ENCODE data around the gene HECTD4.
"Not testable (repeated sequence)": the region's sequence is repeated elsewhere in the genome, so short reads cannot be mapped to it uniquely, and the experiment has no call there.

The HECTD4 gene

DNA sequence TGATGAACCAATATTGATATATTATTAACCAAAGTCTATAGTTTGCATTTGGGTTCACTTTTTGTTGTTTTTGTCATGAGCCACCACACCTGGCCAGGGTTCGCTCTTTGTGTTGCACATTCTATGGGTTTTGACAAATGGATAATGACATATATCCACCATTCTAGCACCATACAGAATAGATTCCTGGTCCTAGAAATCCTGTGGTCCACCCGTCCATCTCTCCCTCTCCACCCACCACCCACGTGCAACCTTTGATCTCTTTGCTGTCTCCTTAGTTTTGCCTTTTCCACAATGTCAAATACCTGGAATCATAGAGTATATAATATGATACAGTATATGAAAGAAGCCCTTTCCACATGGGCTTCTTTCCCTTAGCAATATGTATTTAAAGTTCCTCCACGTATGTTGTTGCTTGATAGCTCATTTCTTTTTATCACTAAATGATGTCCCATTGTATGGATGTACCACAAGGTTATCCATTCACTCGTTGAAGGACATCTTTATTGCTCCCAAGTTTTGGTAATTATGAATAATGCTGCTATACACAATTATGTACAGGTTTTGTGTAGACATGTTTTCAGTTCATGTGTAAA, 19.8 kb upstream of the HECTD4 start:
- no peak for DNase-seq

DNA sequence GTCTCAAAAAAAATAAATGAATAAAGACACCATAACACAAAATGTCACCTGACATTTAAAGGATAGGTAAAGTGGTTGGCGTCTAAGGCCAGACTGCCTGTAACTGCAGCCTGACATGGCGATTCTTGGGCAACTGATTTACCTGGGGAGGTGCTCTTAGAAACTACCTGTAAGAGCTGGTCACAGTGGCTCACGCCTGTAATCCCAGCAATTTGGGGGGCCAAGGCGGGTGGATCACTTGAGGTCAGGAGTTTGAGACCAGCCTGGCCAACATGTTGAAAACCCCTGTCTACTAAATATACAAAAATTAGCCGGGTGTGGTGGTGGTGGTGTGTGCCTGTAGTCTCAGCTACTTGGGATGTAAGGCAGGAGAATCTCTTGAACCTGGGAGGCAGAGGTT, 18.8 kb upstream of the HECTD4 start:
- no peak for DNase-seq

- no peak for DNase-seq
These were observed 11.1 kb upstream of the HECTD4 start for GRCh38 chr12:112393328-112393727.

DNA sequence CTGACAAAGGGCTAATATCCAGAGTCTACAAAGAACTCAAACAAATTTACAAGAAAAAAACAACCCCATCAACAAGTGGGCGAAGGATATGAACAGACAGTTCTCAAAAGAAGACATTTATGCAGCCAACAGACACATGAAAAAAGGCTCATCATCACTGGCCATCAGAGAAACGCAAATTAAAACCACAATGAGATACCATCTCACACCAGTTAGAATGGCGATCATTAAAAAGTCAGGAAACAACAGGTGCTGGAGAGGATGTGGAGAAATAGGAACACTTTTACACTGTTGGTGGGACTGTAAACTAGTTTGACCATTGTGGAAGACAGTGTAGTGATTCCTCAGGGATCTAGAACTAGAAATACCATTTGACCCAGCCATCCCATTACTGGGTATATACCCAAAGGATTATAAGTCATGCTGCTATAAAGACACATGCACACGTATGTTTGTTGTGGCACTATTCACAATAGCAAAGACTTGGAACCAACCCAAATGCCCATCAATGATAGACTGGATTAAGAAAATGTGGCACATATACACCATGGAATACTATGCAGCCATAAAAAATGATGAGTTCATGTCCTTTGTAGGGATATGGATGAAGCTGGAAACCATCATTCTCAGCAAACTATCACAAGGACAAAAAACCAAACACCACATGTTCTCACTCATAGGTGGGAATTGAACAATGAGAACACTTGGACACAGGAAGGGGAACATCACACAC, 7.9 kb upstream of the HECTD4 start:
- not testable (repeated sequence) for DNase-seq

- DNase-seq: no peak
These were observed 7.0 kb upstream of the HECTD4 start for GRCh38 chr12:112389228-112389627.

DNA sequence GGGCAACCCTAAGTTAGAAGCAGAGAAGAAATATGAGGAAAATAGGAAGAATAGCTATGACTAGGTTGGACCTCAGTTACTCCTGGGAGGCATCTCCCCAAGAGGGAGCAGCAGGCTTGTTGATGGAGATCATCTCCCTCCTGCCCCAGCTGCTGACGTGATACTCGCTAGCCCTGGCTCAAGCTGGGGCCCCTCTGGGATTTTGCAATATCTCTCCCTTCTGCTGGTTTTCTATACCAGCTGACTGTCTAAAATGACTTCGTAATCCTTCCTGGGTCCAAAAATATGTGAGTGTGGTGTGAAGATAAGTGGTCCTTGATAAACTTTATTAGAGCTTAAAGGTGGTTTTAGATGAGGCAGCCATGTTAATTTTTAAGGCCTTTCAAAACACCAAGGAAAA, 4.5 kb upstream of the HECTD4 start:
- DNase-seq: no peak

- DNase-seq: no peak
These were observed 635 bp upstream of the HECTD4 start for GRCh38 chr12:112382866-112383265.

DNA sequence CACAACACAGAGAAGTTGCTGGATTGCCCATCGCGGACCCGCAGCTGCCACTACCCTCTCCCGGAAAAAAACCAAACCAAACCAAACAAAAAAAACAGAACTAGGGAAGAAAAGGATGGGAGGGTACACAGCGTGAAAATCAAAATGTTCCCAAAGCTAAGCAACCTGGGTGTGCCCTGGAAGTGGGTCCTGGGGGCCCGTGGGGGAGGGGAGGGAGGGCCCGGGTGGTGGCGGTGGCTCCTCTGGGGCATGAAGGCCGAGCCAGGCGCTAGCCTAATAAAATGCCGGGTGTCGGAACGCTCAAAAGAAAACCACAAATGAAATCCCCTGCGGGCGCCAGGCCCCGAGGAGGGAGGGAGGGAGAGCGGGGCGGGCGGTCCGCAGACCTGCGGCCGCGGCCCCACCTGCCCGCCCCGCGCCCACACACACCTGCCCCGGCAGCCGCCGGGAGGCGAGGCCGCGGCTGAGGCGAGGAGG, 787 bp downstream of the HECTD4 start:
- peak; percentile 7 for DNase-seq

GRCh38 chr12:112380663-112381405, 1.4 kb downstream of the HECTD4 start:
- no peak for DNase-seq

DNA sequence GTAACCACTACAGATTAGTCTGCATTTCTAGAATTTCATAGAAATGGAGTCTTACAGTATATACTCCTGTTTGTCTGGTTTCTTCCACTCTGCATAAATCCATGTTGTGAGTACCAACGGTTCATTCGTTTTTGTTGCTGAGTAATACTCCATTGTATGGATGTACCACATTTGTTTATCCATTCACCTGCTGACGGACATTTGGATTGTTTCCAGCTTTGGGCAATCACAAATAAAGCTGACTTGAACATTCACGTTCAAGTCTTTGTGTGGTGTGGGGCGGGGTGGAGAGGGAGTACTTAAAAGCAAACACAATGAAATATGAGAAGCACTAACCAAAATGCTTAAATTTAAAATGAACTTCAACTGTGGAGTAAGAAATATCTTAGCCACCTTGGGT, 7.1 kb downstream of the HECTD4 start:
- no peak for DNase-seq

- no peak for DNase-seq
These were observed 8.0 kb downstream of the HECTD4 start for GRCh38 chr12:112374166-112374740.

DNA sequence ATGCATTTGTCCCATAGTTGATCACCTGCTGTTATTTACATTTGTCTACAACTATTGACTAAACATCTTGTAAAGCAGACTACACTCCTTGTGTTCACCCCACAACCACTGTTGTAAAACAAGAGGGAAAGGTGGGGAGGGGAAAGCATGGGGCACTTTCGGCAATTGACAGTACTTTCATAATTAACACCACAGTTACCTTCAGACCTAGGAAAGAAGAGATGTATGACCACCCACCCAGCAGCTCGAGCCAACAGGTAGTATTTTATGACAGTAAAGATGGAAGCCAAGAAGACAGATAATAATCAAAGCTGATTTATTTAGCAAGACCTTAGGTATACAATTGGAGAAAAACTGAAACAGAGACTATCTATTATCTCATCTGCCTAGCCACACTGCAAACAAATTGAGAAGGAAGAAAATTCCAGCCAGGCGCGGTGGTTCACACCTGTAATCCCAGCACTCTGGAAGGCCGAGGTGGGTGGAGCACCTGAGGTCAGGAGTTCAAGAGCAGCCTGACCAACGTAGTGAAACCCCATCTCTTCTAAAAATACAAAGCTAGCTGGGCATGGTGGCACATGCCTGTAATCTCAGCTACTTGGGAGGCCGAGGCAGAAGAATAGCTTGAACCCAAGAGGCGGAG, 11.2 kb downstream of the HECTD4 start:
- no peak for DNase-seq

DNA sequence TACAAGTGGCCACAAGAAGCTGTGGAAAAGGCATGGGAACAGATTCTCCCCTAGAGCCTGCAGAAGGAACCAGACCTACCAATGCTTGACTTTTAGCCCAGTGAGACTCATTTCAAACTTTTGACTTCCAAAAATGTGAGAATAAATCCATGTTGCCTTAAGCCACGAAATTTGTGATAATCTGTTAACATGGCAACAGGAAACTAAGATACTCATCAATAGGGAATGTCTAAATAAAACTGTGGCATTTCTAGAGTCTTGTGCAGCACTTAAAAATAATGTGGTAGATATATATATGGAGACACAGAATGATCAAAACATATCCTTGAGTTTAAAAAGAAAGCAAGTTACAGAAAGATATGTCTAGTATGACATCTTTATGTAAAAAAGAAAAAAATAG, 12.0 kb downstream of the HECTD4 start:
- no peak for DNase-seq

DNA sequence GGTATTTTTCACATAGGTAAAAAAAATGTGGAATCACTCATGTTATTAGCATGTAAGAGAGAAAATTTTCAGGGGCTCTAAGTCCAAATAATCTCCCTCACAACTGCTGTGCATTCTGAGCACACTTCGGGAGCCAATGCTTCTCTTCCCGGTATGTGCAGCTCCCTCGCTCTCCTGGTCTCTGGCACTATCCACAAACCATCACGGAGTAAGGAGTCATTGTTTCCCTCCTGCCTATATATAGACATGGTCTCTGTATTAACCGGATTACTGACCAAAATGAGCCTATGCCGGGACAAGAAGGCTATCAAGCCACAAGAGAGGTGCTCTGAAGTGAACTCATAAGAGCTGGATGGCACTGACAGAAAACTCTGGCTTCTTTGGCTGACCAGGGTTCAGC, 13.4 kb downstream of the HECTD4 start:
- no peak for DNase-seq

- DNase-seq: no peak
These were observed 14.3 kb downstream of the HECTD4 start for GRCh38 chr12:112367965-112368364.

DNA sequence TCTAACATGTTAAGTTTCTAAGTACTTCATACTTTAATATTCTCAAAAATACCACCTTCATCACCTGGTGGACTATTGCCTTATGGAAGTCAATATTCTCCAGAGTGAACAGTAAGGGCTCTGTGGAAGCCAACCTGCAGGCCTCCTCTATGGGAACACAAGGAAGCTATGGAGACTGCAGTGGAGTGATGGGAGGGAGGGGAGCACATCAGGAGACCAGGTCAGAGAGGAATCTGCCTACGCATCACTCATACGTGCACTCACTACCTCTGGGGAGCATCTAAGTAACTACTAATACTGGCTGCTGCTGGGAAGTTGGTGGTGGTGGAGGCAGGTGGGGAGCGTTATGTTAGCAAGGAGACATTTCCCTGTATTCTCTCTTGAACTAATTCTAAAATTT, 19.9 kb downstream of the HECTD4 start:
- no peak for DNase-seq

GRCh38 chr12:112361271-112361670, 21.0 kb downstream of the HECTD4 start:
- no peak for DNase-seq

DNA sequence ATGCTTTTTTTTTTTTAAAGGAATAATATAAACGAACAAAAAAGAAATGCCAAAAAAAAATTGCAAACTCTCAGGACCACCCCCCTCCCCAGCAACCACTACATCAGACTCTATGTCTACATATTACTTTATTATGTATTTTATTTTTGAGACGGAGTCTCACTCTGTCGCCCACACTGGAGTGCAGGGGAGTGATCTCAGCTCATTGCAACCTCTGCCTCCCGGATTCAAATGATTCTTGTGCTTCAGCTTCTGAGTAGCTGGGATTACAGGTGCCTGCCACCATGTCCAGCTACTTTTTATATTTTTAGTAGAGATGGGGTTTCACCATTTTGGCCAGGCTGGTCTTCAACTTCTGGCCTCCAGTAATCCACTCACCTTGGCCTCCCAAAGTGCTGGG, 22.9 kb downstream of the HECTD4 start:
- DNase-seq: no peak

- DNase-seq: no peak
These were observed 25.0 kb downstream of the HECTD4 start for GRCh38 chr12:112357214-112357613.

DNA sequence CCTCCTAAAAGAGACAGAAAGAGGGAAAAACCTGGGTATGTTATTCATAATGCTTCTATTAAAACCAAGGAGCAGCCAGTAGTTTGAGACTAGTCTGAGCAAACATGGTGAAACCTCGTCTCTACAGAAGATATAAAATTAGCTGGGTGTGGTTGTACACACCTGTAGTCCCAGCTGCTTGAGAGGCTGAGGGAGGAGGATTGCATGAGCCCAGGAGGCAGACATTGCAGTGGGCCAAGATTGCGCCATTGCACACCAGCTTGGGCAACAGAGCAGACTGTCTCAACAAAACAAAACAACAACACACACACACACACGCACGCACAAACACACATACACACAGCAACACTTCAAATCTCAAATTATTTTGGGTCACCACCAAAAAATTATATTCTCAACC, 27.8 kb downstream of the HECTD4 start:
- no peak for DNase-seq

DNA sequence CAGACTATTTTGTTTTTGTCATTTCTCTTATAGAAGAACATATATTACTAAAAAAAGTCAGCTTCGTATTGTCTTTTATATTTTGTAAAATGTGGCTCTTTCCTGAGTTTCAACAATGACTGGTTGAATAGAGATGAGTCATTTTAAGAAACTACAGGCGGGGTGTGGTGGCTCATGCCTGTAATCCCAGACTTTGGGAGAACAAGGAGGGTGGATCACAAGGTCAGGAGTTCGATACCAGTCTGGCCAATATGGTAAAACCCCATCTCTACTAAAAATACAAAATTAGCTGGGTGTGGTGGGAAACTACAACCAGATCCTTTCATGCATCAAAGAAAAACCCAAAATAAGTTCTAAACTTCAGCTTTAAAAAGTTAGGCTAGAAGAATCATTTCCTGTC, 28.8 kb downstream of the HECTD4 start:
- no peak for DNase-seq

DNA sequence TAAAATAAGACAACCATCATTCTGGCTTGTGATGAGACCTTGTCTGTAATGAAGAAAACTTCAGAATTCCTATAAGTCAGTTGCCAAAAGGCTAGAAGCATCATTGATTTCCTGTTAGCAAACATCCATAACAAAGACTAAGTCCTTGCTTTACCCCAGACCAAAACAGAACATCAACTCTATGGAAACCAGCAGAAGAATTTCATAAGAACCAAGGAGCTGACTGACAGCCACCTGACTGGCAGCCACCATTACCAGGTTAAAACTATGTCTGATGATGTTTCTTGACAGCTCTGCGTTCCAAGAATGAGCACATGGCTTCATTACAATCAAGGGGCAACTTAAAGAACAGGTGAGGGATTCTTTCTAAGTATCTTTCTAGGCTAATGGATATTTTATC, 29.3 kb downstream of the HECTD4 start:
- no peak for DNase-seq

Measured in effector CD8-positive, alpha-beta T cell (primary cell).